A673 (cell line): ENCODE data around the gene IFT57. TPM values are rescaled to one million over a fixed set of nuclear protein-coding genes. Genes with fewer than 3 reads are reported as not detected.

Experiments
- BruUV-seq: library from RNA; stranded (reverse); fragments of 400-500 nt; replicated peaks from 2 replicates; lab custom pipeline; 2021; lab: Mats Ljungman, UMichigan
- CTCF ChIA-PET: fragments of 300-600 bp; sonication (Branson Sonifier 250); formaldehyde crosslinking; loops from one replicate; lab custom pipeline; 2022; ENCODE audit warnings: antibody characterized with exemption; lab: Charles Lee
- POLR2A ChIA-PET: fragments of 300-600 bp; sonication (Branson Sonifier 250); formaldehyde crosslinking; loops from one replicate; lab custom pipeline; 2022; ENCODE audit warnings: antibody characterized with exemption; ENCODE audit not compliant: low non-redundant PET; lab: Charles Lee
- DNase-seq: peaks from one replicate; pipeline ENCODE4 v3.0.0-alpha.2; 2015; ENCODE audit warnings: low spot score
- H3K27ac ChIP-seq: fragments of 200-600 bp; sonication (generic); 2 replicates; pipeline ENCODE4 v1.5.1; 2016; ENCODE audit warnings: mixed run types, low read depth, mild to moderate bottlenecking, mixed read lengths, antibody characterized with exemption, low read length; ENCODE audit not compliant: poor library complexity, severe bottlenecking
- H3K27me3 ChIP-seq: fragments of 200-600 bp; sonication (generic); replicated peaks from 2 replicates; pipeline ENCODE4 v1.6.1; 2017; ENCODE audit warnings: mixed run types, low read depth, mild to moderate bottlenecking, mixed read lengths, antibody characterized with exemption, low read length; ENCODE audit not compliant: insufficient read depth, poor library complexity
- H3K36me3 ChIP-seq: fragments of 200-600 bp; sonication (generic); 2 replicates; pipeline ENCODE4 v1.6.1; 2016; ENCODE audit warnings: mixed run types, mild to moderate bottlenecking, mixed read lengths, antibody characterized with exemption, low read length; ENCODE audit not compliant: insufficient read depth, poor library complexity, severe bottlenecking
- H3K4me1 ChIP-seq: fragments of 200-600 bp; sonication (generic); 2 replicates; pipeline ENCODE4 v1.6.1; 2017; ENCODE audit warnings: mixed run types, mild to moderate bottlenecking, mixed read lengths, antibody characterized with exemption, low read length; ENCODE audit not compliant: insufficient read depth, poor library complexity, severe bottlenecking
- H3K4me3 ChIP-seq: fragments of 200-600 bp; sonication (generic); 2 replicates; pipeline ENCODE4 v1.5.1; 2016; ENCODE audit warnings: low read depth, mixed run types, mild to moderate bottlenecking, mixed read lengths, low read length; ENCODE audit not compliant: poor library complexity, severe bottlenecking
- H3K9me3 ChIP-seq: fragments of 200-600 bp; sonication (generic); 2 replicates; pipeline ENCODE4 v1.6.1; 2016; ENCODE audit warnings: mixed run types, low read depth, mild to moderate bottlenecking, mixed read lengths, antibody characterized with exemption, low read length; ENCODE audit not compliant: poor library complexity, severe bottlenecking
- EZH2 ChIP-seq: fragments of 200-600 bp; sonication (generic); IDR thresholded peaks from 2 replicates; pipeline ENCODE4 v1.6.1; 2017; ENCODE audit warnings: borderline replicate concordance, low read depth, mild to moderate bottlenecking, mixed read lengths, antibody characterized with exemption, low read length; ENCODE audit not compliant: poor library complexity, severe bottlenecking
- intact Hi-C: fragments of 100-400 bp; cut with micrococcal nuclease; formaldehyde crosslinking; loops from one replicate; pipeline ENCODE4 v1.10.0; 2022; ENCODE audit not compliant: unreplicated experiment
- total RNA-seq: library from RNA; stranded (reverse); gene quantifications from 2 replicates; pipeline ENCODE4 v1.2.3, GENCODE V29; 2021
- TF ChIP-seq, protein P1 (sequence below): fragments of 300-800, 200-600 bp; sonication (generic); conservative IDR thresholded peaks from 2 replicates; pipeline ENCODE4 v1.5.1; 2017; ENCODE audit warnings: low read depth, mild to moderate bottlenecking, antibody characterized with exemption, low read length, moderate library complexity, mixed read lengths

The IFT57 gene
- total RNA-seq, 1 experiment from 2014 or later = 40.9 TPM

DNA sequence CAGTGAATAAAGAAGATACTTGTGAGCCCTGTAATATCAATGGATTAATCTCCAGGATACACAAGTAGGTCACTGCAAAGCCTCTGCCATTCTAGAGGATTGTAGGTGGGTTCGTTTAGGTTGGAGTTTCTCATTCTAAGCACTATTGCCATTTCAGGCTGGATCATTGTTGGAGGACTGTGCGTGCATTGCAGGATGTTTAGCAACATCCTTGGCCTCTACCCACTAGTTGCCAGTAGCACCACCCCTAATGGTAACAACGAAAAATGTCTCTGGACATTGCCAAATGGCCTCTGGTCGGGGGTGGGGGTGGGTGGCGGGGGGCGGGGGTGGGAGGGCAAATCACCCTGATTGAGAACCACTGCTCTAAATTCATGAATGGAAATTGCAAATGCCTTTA is 4.9 kb upstream of the IFT57 start:
- H3K27me3 ChIP-seq = no peaks in the 10 kb centered on the region
- no peaks in the 10 kb centered on the region for H3K36me3 ChIP-seq
- no peaks in the 10 kb centered on the region for H3K9me3 ChIP-seq
- H3K4me3 ChIP-seq = no peak overlapping the region
- intact Hi-C loops = no loop called here
- no peak for TF ChIP-seq EZH2
- TF ChIP-seq, protein P1, sequence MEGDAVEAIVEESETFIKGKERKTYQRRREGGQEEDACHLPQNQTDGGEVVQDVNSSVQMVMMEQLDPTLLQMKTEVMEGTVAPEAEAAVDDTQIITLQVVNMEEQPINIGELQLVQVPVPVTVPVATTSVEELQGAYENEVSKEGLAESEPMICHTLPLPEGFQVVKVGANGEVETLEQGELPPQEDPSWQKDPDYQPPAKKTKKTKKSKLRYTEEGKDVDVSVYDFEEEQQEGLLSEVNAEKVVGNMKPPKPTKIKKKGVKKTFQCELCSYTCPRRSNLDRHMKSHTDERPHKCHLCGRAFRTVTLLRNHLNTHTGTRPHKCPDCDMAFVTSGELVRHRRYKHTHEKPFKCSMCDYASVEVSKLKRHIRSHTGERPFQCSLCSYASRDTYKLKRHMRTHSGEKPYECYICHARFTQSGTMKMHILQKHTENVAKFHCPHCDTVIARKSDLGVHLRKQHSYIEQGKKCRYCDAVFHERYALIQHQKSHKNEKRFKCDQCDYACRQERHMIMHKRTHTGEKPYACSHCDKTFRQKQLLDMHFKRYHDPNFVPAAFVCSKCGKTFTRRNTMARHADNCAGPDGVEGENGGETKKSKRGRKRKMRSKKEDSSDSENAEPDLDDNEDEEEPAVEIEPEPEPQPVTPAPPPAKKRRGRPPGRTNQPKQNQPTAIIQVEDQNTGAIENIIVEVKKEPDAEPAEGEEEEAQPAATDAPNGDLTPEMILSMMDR = no peak
- ChIA-PET POLR2A (no interaction called here), CTCF (interaction anchor here (0.7 kb wide), 1 partner anchor 239 kb away, joined by 5 read pairs; no protein-coding TSS in a partner anchor)
- H3K4me1 ChIP-seq = peaks cover 21% of the 10 kb centered on the region
- BruUV-seq = no TSS peak
- no peak for DNase-seq
- H3K27ac ChIP-seq = no peak overlapping the region

GRCh38 chr3:108225221-108225620 is 3.0 kb upstream of the IFT57 start:
- TF ChIP-seq, protein P1 = no peak
- no peak for TF ChIP-seq EZH2
- no TSS peak for BruUV-seq

GRCh38 chr3:108223928-108224327 is 1.7 kb upstream of the IFT57 start:
- Histone ChIP-seq H3K4me3 (peak overlapping the region; percentile 55), H3K27me3 (no peaks in the 10 kb centered on the region), H3K9me3 (no peaks in the 10 kb centered on the region), H3K4me1 (peaks cover 21% of the 10 kb centered on the region), H3K36me3 (no peaks in the 10 kb centered on the region), H3K27ac (peak overlapping the region; percentile 65)
- ChIA-PET POLR2A (interaction anchor here (0.8 kb wide), 1 partner anchor 33 kb away, joined by 9 read pairs; no protein-coding TSS in a partner anchor), CTCF (interaction anchor here (0.6 kb wide), 1 partner anchor 184 kb away, joined by 4 read pairs; no protein-coding TSS in a partner anchor)
- peak; percentile 66 for DNase-seq
- no TSS peak for BruUV-seq
- TF ChIP-seq EZH2 = no peak
- TF ChIP-seq, protein P1 = no peak
- intact Hi-C loops = no loop called here

More at GRCh38 chr3:108225221-108225620, 3.0 kb upstream of the IFT57 start:
- POLR2A ChIA-PET = interaction anchor here (0.6 kb wide), 1 partner anchor 69 kb away, joined by 8 read pairs; no protein-coding TSS in a partner anchor
- CTCF ChIA-PET = interaction anchor here (0.5 kb wide), 1 partner anchor 270 kb away, joined by 4 read pairs; no protein-coding TSS in a partner anchor
- no peak for DNase-seq
- Histone ChIP-seq H3K27me3 (no peaks in the 10 kb centered on the region), H3K36me3 (no peaks in the 10 kb centered on the region), H3K4me1 (peaks cover 21% of the 10 kb centered on the region), H3K27ac (no peak overlapping the region), H3K9me3 (no peaks in the 10 kb centered on the region), H3K4me3 (no peak overlapping the region)
- intact Hi-C loops = no loop called here
